Esophagus muscularis mucosa (tissue), 3 donors: ENCODE data around the gene DLG5.

Source experiments
- EP300 ChIP-seq: sonication (generic); formaldehyde crosslinking; IDR thresholded peaks from one replicate; pipeline ENCODE4 v1.6.1; 2017; ENCODE audit warnings: antibody characterized with exemption
- TF ChIP-seq, protein P1 (sequence below), 3 experiments: fragments of 200-600 bp in 2 of 3; fragments of 450-650 bp in 1 of 3; sonication (generic) in 2 of 3; IDR thresholded peaks; one replicate each; pipeline ENCODE4 v1.5.1; 2017 to 2019; ENCODE audit warnings: antibody characterized with exemption in 3 of 3, mild to moderate bottlenecking in 2 of 3, moderate library complexity in 1 of 3

DNA sequence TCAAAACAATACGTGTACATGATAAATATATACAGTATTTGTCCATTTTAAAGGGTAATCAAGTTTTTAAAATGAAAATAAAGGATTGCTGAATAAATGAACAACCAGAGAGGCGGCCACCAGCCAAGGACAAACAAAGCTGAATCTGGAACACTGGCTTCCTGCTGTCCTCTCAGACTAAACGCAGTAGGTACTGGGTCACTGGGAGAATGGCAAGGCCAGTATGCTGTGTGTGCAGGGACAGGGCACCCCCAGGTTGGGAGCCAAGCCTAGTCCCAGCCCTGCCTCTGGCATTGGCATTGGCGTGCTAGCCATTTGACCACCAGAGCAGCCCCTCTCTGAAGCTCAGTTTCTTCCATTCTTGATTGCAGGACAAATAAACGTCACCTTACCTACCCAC, 33.8 kb downstream of the DLG5 start:
- TF ChIP-seq, protein P1, sequence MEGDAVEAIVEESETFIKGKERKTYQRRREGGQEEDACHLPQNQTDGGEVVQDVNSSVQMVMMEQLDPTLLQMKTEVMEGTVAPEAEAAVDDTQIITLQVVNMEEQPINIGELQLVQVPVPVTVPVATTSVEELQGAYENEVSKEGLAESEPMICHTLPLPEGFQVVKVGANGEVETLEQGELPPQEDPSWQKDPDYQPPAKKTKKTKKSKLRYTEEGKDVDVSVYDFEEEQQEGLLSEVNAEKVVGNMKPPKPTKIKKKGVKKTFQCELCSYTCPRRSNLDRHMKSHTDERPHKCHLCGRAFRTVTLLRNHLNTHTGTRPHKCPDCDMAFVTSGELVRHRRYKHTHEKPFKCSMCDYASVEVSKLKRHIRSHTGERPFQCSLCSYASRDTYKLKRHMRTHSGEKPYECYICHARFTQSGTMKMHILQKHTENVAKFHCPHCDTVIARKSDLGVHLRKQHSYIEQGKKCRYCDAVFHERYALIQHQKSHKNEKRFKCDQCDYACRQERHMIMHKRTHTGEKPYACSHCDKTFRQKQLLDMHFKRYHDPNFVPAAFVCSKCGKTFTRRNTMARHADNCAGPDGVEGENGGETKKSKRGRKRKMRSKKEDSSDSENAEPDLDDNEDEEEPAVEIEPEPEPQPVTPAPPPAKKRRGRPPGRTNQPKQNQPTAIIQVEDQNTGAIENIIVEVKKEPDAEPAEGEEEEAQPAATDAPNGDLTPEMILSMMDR (IDR thresholded peaks at IDR 0.05), result no peak
- TF ChIP-seq EP300, result no peak
